A549 (cell line): ENCODE data around the gene MAVS.

Source experiments
- CBX8 ChIP-seq: fragments of 200-600 bp; sonication (generic); IDR thresholded peaks from 2 replicates; pipeline ENCODE4 v1.6.1; 2016
- CEBPB ChIP-seq, 2 experiments: fragments of >200 bp in 1 of 2; sonication (Bioruptor Twin) in 1 of 2; formaldehyde crosslinking in 1 of 2; IDR thresholded peaks; 2 replicates each; pipeline ENCODE4 v1.6.1; 2012 to 2016
- HDAC2 ChIP-seq: fragments of 200-600 bp; sonication (generic); IDR thresholded peaks from 2 replicates; pipeline ENCODE4 v1.6.1; 2016
- JUNB ChIP-seq: fragments of >200 bp; sonication (Bioruptor Twin); formaldehyde crosslinking; IDR thresholded peaks from 2 replicates; pipeline ENCODE4 v1.6.1; 2016
- MYC ChIP-seq: IDR thresholded peaks from 2 replicates; pipeline ENCODE4 v1.6.1; 2012; ENCODE audit warnings: mild to moderate bottlenecking, inconsistent platforms, low read length, improper control_type of control experiment, borderline replicate concordance
- NPAS2 ChIP-seq: fragments of 250-450 bp; sonication (Bioruptor Pico); IDR thresholded peaks from 2 replicates; pipeline ENCODE4 v1.8.0; 2022; ENCODE audit warnings: mild to moderate bottlenecking, moderate library complexity, borderline replicate concordance
- POLR2A ChIP-seq: IDR thresholded peaks from 2 replicates; pipeline ENCODE4 v1.6.1; 2012; ENCODE audit warnings: mild to moderate bottlenecking, low read length
- POLR2AphosphoS2 ChIP-seq: conservative IDR thresholded peaks from 2 replicates; pipeline ENCODE4 v1.6.1; 2012; ENCODE audit warnings: low read length, improper control_type of control experiment, inconsistent platforms
- SREBF2 ChIP-seq: fragments of 450-650 bp; IDR thresholded peaks from 2 replicates; pipeline ENCODE4 v1.6.1; 2014; ENCODE audit warnings: mild to moderate bottlenecking, moderate library complexity
- TP53 ChIP-seq: fragments of 250-450 bp; sonication (Bioruptor Pico); IDR thresholded peaks from 2 replicates; pipeline ENCODE4 v1.5.0; 2021; ENCODE audit warnings: mild to moderate bottlenecking, moderate library complexity
- TF ChIP-seq, protein P1 (sequence below): fragments of 200-600 bp; sonication (generic); IDR thresholded peaks from 2 replicates; pipeline ENCODE4 v1.6.1; 2016; ENCODE audit warnings: antibody characterized with exemption, mild to moderate bottlenecking, moderate library complexity
- TF ChIP-seq, protein P2 (sequence below): fragments of >200 bp; sonication (Bioruptor Twin); formaldehyde crosslinking; IDR thresholded peaks from 3 replicates; pipeline ENCODE4 v1.5.1; 2016

DNA sequence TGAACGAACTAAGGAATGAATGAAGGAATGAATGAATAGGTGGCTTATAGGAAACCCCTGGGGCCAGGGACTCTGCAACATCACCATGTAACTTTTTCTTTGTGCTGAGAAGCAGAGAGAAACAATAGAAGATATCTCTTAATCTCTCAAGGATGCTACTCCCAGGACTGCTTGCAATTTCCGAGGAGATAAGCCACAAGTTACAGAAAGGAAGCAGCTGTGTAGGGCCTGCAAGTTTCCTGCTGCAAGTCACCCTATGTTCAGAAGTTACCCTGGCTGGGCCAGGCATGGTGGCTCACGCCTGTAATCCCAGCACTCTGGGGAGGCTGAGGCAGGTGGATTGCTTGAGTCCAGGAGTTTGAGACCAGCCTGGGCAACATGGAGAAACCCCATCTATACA, 7.3 kb upstream of the MAVS start:
- TF ChIP-seq, protein P1, sequence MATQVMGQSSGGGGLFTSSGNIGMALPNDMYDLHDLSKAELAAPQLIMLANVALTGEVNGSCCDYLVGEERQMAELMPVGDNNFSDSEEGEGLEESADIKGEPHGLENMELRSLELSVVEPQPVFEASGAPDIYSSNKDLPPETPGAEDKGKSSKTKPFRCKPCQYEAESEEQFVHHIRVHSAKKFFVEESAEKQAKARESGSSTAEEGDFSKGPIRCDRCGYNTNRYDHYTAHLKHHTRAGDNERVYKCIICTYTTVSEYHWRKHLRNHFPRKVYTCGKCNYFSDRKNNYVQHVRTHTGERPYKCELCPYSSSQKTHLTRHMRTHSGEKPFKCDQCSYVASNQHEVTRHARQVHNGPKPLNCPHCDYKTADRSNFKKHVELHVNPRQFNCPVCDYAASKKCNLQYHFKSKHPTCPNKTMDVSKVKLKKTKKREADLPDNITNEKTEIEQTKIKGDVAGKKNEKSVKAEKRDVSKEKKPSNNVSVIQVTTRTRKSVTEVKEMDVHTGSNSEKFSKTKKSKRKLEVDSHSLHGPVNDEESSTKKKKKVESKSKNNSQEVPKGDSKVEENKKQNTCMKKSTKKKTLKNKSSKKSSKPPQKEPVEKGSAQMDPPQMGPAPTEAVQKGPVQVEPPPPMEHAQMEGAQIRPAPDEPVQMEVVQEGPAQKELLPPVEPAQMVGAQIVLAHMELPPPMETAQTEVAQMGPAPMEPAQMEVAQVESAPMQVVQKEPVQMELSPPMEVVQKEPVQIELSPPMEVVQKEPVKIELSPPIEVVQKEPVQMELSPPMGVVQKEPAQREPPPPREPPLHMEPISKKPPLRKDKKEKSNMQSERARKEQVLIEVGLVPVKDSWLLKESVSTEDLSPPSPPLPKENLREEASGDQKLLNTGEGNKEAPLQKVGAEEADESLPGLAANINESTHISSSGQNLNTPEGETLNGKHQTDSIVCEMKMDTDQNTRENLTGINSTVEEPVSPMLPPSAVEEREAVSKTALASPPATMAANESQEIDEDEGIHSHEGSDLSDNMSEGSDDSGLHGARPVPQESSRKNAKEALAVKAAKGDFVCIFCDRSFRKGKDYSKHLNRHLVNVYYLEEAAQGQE, result no peak
- TF ChIP-seq TP53 (no peak), POLR2AphosphoS2 (no peak), MYC (no peak), POLR2A (no peak), JUNB (no peak), HDAC2 (no peak), NPAS2 (CRISPR knock-in tag) (no peak), SREBF2 (no peak), CEBPB (IDR thresholded peaks at IDR 0.05) (no peak), CBX8 (no peak)
- TF ChIP-seq, protein P2, sequence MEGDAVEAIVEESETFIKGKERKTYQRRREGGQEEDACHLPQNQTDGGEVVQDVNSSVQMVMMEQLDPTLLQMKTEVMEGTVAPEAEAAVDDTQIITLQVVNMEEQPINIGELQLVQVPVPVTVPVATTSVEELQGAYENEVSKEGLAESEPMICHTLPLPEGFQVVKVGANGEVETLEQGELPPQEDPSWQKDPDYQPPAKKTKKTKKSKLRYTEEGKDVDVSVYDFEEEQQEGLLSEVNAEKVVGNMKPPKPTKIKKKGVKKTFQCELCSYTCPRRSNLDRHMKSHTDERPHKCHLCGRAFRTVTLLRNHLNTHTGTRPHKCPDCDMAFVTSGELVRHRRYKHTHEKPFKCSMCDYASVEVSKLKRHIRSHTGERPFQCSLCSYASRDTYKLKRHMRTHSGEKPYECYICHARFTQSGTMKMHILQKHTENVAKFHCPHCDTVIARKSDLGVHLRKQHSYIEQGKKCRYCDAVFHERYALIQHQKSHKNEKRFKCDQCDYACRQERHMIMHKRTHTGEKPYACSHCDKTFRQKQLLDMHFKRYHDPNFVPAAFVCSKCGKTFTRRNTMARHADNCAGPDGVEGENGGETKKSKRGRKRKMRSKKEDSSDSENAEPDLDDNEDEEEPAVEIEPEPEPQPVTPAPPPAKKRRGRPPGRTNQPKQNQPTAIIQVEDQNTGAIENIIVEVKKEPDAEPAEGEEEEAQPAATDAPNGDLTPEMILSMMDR, result no peak
